ENCODE data around the gene PGP.

GRCh38 chr16:2196162-2196980, 18.3 kb downstream of the PGP start, which contains the start of gene CASKIN1:
- TF ChIP-seq POLR2AphosphoS5 (IDR thresholded peaks at IDR 0.05; ENCODE audit: low read depth, low read length) (no peak), ATF3 (IDR thresholded peaks at IDR 0.05) (no peak), CTCF (IDR thresholded peaks at IDR 0.05 in 2 of 3, conservative IDR thresholded peaks at IDR 0.05 in 1 of 3; ENCODE audit: borderline replicate concordance in 1 of 3, insufficient read depth in 1 of 3, low read depth in 2 of 3, low read length in 2 of 3) (no peak), RAD21 (IDR thresholded peaks at IDR 0.05; ENCODE audit: low read depth) (no peak), EZH2 (IDR thresholded peaks at IDR 0.05) (no peak), REST (IDR thresholded peaks at IDR 0.05; ENCODE audit: low read depth) (no peak)
